ENCODE results near the gene GALNTL6.

- no peak for TF ChIP-seq CTCF (IDR thresholded peaks at IDR 0.05; ENCODE audit: insufficient read depth, low read length, poor library complexity, severe bottlenecking)
- TF ChIP-seq EZH2phosphoT487 (conservative IDR thresholded peaks at IDR 0.05; ENCODE audit: low read length): no peak
Measured at GRCh38 chr4:173044340-173044739, 1231.1 kb downstream of the GALNTL6 start.
